NB4 (cell line): Measurements from ENCODE around the gene SLC29A3.
A peak's percentile ranks its signal among the peaks of the same experiment; 100 is the strongest.
"Not testable (repeated sequence)": the region's sequence is repeated elsewhere in the genome, so short reads cannot be mapped to it uniquely, and the experiment has no call there.

Source experiments
- DNase-seq: peaks from one replicate; pipeline ENCODE4 v3.0.0; 2010; ENCODE audit warnings: low read depth
- H3K4me3 ChIP-seq: one replicate; pipeline ENCODE4 v1.5.1; 2011; ENCODE audit warnings: mild to moderate bottlenecking, low read depth, low read length, moderate library complexity
- CTCF ChIP-seq: IDR thresholded peaks from one replicate; pipeline ENCODE4 v1.5.1; 2012; ENCODE audit warnings: low read depth, low read length
- MAX ChIP-seq: IDR thresholded peaks from 2 replicates; pipeline ENCODE4 v1.6.1; 2011; ENCODE audit warnings: low read depth, low read length
- MYC ChIP-seq: IDR thresholded peaks from 2 replicates; pipeline ENCODE4 v1.6.1; 2011; ENCODE audit warnings: low read depth, low read length
- POLR2A ChIP-seq: IDR thresholded peaks from 2 replicates; pipeline ENCODE4 v1.6.1; 2011; ENCODE audit warnings: mild to moderate bottlenecking; ENCODE audit not compliant: insufficient read length; ENCODE audit errors: extremely low read depth

The SLC29A3 gene

GRCh38 chr10:71357792-71358265 is 38.8 kb downstream of the SLC29A3 start:
- no peak overlapping the region for H3K4me3 ChIP-seq
- no peak for DNase-seq
- TF ChIP-seq POLR2A = no peak
- no peak for TF ChIP-seq MYC
- no peak for TF ChIP-seq MAX
- no peak for TF ChIP-seq CTCF

- no peak overlapping the region for H3K4me3 ChIP-seq
- TF ChIP-seq MYC (no peak), CTCF (no peak), MAX (no peak), POLR2A (no peak)
- DNase-seq = no peak
These were observed 39.2 kb downstream of the SLC29A3 start for GRCh38 chr10:71358277-71358676.

GRCh38 chr10:71358906-71359305 is 39.8 kb downstream of the SLC29A3 start:
- DNase-seq, H3K4me3 ChIP-seq: not testable (repeated sequence)

- no peak overlapping the region for H3K4me3 ChIP-seq
- peak; percentile 24; the same call in 1 of the 2 replicates for TF ChIP-seq MAX
- no peak for TF ChIP-seq MYC
- DNase-seq = peak; percentile 90
These were observed 40.4 kb downstream of the SLC29A3 start for GRCh38 chr10:71359364-71360046.

GRCh38 chr10:71360735-71361134 is 41.7 kb downstream of the SLC29A3 start:
- TF ChIP-seq MAX = no peak
- no peak for TF ChIP-seq POLR2A
- no peak for TF ChIP-seq CTCF
- TF ChIP-seq MYC = no peak
- no peak overlapping the region for H3K4me3 ChIP-seq
- no peak for DNase-seq

- TF ChIP-seq MYC (no peak), MAX (no peak), CTCF (no peak), POLR2A (no peak)
- no peak overlapping the region for H3K4me3 ChIP-seq
- DNase-seq = no peak
These were observed 42.5 kb downstream of the SLC29A3 start for GRCh38 chr10:71361581-71361980.

- no peak for DNase-seq
- no peak overlapping the region for H3K4me3 ChIP-seq
- TF ChIP-seq POLR2A = no peak
- no peak for TF ChIP-seq CTCF
- TF ChIP-seq MAX = no peak
- TF ChIP-seq MYC = no peak
These were observed 43.1 kb downstream of the SLC29A3 start for GRCh38 chr10:71362141-71362540.
